Limb (tissue), 2 donors: ENCODE results near the gene ABCA9.
"Not testable (repeated sequence)": the region's sequence is repeated elsewhere in the genome, so short reads cannot be mapped to it uniquely, and the experiment has no call there.

ENCODE experiments used
- DNase-seq, 2 donors: peaks; one replicate each; pipeline ENCODE4 v3.0.0-alpha.2; 2016; ENCODE audit errors: extremely low spot score in 2 of 2

Gene ABCA9

DNA sequence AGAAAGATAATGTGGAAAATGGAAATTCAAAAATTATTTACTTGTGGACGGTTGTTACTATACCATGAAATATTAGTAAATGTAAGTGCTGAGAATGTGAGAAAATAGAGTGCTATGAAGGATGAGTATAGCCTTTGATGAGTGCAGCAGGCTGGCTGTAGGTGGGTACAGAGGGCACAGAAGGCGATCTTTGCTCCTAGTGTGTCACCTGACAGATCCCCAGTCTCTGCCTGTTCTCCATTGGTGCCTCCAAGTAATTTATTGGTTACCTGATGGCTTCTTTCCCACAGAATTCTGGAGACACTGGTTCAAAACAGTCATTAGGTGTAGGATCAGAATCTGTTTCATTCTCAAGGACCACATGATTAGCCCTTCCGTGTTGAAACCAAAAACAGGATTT lies 28.9 kb downstream of the ABCA9 start:
- DNase-seq, result no peak

- no peak for DNase-seq
These were observed 30.6 kb downstream of the ABCA9 start for GRCh38 chr17:69030169-69030568.

DNA sequence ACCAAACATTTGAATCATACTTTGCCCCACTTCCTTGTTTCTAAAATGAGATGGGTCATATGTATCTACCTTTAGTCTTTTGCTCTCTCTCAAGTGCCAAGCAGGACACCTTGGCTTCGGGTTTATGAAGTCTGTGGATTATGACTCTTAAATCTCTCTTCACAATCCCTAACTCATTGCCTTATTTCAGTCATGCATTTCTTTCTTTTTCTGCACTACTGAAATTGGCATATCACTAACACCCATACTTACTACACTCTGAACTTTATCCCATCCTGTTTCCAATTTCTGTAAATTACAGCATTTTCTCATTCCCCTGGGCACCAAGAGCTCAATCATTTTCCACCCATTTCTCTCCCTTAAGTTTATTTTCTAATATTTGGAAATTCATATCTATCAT lies 42.0 kb downstream of the ABCA9 start:
- no peak for DNase-seq

DNA sequence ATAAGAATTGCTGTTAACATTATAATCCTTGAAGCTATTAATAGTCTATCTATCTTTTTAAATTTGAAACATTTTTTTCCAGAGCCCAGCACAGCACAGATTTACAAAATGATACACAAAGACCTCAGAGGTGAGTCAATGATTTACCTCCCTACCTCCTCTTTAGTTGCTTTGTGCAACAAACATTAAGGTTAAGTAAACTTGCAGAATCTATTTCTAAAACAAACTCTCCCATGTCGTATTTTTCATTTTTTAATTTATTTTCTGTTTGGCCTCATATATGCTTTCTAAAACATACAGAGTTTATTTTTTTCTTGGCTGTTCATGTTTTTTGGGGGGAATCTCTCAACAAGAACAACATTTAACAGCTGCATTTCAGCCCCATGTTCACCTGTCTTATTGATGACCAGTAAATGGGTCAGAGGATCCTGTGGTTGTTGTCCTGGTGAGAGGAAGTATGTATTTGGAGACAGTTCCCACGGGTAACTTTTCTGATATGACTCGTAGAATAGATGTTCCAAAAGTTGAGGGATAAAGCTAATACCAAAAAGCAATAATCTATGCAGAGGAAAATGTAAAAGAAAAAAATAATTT lies 42.6 kb downstream of the ABCA9 start:
- no peak for DNase-seq

DNA sequence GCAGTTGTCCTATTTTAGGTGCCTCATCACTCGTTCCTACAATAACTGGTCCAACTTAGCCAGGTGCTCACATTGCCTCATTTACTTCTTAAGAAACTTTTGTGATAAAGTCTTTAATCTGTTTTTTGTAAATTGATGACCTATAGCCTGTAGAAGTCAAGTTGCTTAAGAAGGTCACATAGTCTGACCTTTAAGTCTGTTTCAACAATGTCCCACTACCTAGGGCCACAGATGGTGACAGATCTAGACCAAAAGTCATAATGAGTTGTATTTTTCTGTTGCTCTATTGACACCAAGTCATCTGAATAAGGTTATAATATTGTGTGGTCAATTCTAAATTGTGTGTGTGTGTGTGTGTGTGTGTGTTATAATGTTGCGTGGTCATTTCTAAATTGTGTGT lies 45.1 kb downstream of the ABCA9 start:
- DNase-seq, result no peak

GRCh38 chr17:69012895-69013805 lies 47.6 kb downstream of the ABCA9 start:
- no peak for DNase-seq

GRCh38 chr17:69009930-69010329 lies 50.8 kb downstream of the ABCA9 start:
- DNase-seq, result no peak

GRCh38 chr17:69004759-69005158 lies 56.0 kb downstream of the ABCA9 start:
- DNase-seq, result not testable (repeated sequence)

DNA sequence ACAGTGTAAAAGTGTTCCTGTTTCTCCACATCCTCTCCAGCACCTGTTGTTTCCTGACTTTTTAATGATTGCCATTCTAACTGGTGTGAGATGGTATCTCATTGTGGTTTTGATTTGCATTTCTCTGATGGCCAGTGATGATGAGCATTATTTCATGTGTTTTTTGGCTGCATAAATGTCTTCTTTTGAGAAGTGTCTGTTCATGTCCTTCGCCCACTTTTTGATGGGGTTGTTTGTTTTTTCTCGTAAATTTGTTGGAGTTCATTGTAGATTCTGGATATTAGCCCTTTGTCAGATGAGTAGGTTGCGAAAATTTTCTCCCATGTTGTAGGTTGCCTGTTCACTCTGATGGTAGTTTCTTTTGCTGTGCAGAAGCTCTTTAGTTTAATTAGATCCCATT lies 61.0 kb downstream of the ABCA9 start:
- DNase-seq, result not testable (repeated sequence)

- no peak for DNase-seq
These were observed 67.6 kb downstream of the ABCA9 start for GRCh38 chr17:68993112-68993511.

DNA sequence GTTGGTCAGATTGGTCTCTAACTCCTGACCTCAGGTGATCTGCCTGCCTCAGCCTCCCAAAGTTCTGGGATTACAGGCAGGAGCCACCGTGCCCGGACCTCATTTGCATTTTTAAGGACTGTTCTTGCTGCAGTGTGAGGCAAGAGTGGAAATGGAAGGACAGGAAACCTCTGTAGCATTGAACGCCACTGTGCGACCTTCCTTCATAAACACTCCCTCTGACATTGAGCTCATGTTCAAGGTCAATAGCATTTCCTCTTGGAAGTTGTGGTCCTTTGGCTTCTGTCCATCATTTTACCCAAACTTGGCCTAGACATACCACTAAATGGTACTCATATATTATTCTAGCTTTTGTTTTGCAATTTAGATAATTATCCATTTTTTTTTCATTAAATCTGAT lies 72.8 kb downstream of the ABCA9 start:
- no peak for DNase-seq

GRCh38 chr17:68981288-68981687 lies 79.4 kb downstream of the ABCA9 start:
- DNase-seq, result no peak

- DNase-seq, result no peak
These were observed 87.5 kb downstream of the ABCA9 start for GRCh38 chr17:68973098-68973846.

GRCh38 chr17:68972119-68972704 lies 88.5 kb downstream of the ABCA9 start:
- DNase-seq, result peak; percentile 31 to 46

DNA sequence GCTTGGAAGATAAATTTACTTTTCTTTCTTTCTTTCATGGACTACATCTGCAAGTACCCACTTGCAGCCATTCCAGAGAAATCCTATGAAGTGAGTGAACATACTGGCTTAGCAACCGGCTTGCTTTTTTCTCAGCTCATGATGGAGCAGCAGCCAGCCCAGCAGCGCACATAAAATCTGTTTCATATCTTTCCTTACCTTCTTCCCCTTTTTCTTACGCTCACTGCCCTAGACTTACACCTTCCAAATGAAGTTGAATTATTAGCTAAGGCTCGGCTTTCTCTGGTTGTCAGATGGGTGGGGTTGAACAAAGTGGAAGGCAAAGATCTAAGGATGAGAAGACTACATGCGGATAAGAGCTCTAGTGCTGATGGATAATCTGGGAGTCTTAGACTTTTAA lies 91.6 kb downstream of the ABCA9 start:
- DNase-seq, result no peak

- no peak for DNase-seq
These were observed 96.8 kb downstream of the ABCA9 start for GRCh38 chr17:68963958-68964357.

GRCh38 chr17:68961214-68961882 lies 99.4 kb downstream of the ABCA9 start:
- DNase-seq, result no peak

DNA sequence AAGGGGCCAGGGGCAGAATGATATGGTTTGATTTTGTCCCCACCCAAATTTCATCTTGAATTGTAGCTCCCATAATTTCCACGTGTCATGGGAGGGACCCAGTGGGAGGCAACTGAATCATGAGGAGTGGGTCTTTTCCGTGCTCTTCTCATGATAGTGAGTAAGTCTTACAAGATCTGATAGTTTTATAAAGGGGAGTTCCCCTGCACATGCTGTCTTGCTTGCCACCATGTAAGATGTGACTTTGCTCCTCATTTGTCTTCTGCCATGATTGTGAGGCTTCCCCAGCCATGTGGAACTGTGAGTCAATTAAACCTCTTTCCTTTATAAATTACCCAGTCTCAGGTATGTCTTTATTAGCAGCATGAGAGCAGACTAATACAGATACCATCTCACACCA lies 101.6 kb downstream of the ABCA9 start:
- not testable (repeated sequence) for DNase-seq

- DNase-seq, result no peak
These were observed 102.8 kb downstream of the ABCA9 start for GRCh38 chr17:68957944-68958343.

DNA sequence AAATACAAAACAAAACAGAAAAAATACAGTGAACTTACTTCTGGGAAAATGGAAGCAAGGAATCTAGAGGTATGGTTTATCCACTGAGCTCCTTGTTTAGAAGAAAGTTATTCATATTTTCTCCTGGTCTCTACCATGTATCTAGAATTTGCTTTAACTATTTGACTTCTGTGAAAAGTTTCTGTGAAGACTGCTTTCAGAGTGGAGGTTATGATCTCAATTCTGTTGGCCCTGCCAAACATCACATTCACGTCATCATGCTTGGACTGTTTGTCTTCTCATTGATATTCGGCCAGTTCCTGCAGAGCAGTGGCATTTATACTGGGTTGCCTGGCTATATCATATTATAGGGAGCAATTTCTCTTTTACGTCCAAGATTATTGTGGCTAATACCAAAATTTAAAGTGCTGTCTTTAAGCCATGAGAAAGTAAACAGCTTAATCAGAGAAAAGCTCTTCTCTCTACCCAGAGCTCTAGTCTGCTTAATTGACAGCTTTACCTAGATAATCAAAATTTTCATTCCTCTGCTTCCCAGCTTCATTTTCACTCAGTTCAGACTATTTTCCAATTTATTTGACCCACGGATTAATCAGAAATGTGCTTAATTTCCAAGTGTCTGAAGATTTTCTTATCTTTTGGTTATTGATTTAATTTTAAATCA lies 105.4 kb downstream of the ABCA9 start, which contains the start of gene ABCA8:
Gene ABCA8 (minus strand): TSS at position 212 of the 661 bp plus-strand sequence. CDS start 13,358 bp downstream, outside the sequence.
- peak in 1 of 2 donors; percentile 23 for DNase-seq
